ENCODE data around the gene ALOX5.

DNA sequence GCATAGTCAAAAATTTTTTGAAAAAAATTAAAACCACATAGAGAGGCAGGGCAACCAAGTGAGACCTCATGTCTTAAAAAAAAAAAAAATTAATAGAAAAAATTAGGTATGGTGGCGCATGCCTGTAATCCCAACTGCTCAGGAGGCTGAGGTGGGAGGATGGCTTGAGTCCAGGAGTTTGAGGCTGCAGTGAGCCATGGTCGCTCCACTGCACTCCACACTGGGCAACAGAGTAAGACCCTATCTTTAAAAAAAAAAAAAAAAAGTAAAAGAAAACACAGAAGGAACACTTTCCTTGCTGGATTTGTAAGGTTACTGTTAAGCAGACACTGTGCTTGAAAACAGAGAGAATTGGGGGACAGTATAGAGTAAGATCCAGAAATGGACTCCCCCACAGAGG, 58.1 kb downstream of the ALOX5 start:
- TF ChIP-seq CTCF (conservative IDR thresholded peaks at IDR 0.05): no peak
- no peak for TF ChIP-seq EZH2 (IDR thresholded peaks at IDR 0.05; ENCODE audit: low read depth)
